Testis (tissue), 3 donors: ENCODE data around the gene APOBEC3B. TPM values are rescaled to one million over a fixed set of nuclear protein-coding genes. Genes with fewer than 3 reads are reported as not detected.
"Not testable (repeated sequence)": the region's sequence is repeated elsewhere in the genome, so short reads cannot be mapped to it uniquely, and the experiment has no call there.

ENCODE experiments used
- DNase-seq: peaks from one replicate; pipeline ENCODE4 v3.0.0-alpha.2; 2019
- H3K27ac ChIP-seq, 2 donors: fragments of 200-600 bp; sonication (generic); one replicate each; pipeline ENCODE4 v1.5.1; 2019
- H3K27me3 ChIP-seq: fragments of 200-600 bp; sonication (generic); one replicate; pipeline ENCODE4 v1.5.1; 2019
- H3K36me3 ChIP-seq: fragments of 200-600 bp; sonication (generic); one replicate; pipeline ENCODE4 v1.5.1; 2017; ENCODE audit warnings: low read depth; ENCODE audit errors: missing control alignments
- H3K4me1 ChIP-seq: fragments of 200-600 bp; sonication (generic); one replicate; pipeline ENCODE4 v1.5.1; 2019
- H3K4me3 ChIP-seq, 2 donors: fragments of 200-600 bp; sonication (generic); one replicate each; pipeline ENCODE4 v1.5.1; 2017 to 2019
- H3K9me3 ChIP-seq: fragments of 200-600 bp; sonication (generic); one replicate; pipeline ENCODE4 v1.5.1; 2017
- CTCF ChIP-seq, 3 experiments: fragments of 450-650 bp in 2 of 3; fragments of 200-600 bp in 1 of 3; sonication (generic) in 1 of 3; IDR thresholded peaks; one replicate each; pipeline ENCODE4 v1.5.1; 2016 to 2019; ENCODE audit warnings: antibody characterized with exemption in 3 of 3, mild to moderate bottlenecking in 2 of 3, moderate library complexity in 1 of 3
- POLR2A ChIP-seq: fragments of 450-650 bp; IDR thresholded peaks from one replicate; pipeline ENCODE4 v1.6.1; 2017; ENCODE audit warnings: antibody characterized with exemption, mild to moderate bottlenecking, moderate library complexity
- WGBS, 2 donors: methylation state at CpG; one replicate each; pipeline ENCODE4 v1.1.5; 2018; 5-methylcytosine and 5-hydroxymethylcytosine counted together
- intact Hi-C: fragments of 100-400 bp; cut with DNase I; formaldehyde crosslinking; loops from one replicate; pipeline ENCODE4 v1.15.1; 2023; ENCODE audit warnings: low total_unique reads
- polyA plus RNA-seq: library from polyadenylated mRNA; stranded (reverse); fragments of 350-450 nt; fragmentation: Illumina TruSeq; extraction: RNeasy Lipid Tissue Mini Kit (QIAGEN cat#74804); gene quantifications from one replicate; pipeline ENCODE4 v1.2.3, GENCODE V29; 2014; ENCODE audit warnings: low read depth, low replicate concordance; ENCODE audit not compliant: insufficient read depth
- total RNA-seq, 2 donors: library from RNA; depleted of rRNA; stranded (reverse); fragments of >200 nt; gene quantifications; one replicate each; pipeline ENCODE4 v1.2.3, GENCODE V29; 2016

APOBEC3B gene
- total and polyA plus RNA-seq, 3 donors from 2014 or later, result 0.69 to 2.0 (median 1.4) TPM

GRCh38 chr22:38996105-38996504 is 14.0 kb downstream of the APOBEC3B start:
- Histone ChIP-seq H3K9me3 (no peaks in the 10 kb centered on the region), H3K4me1 (no peaks in the 10 kb centered on the region), H3K27me3 (no peaks in the 10 kb centered on the region), H3K4me3 (no peak overlapping the region), H3K36me3 (no peaks in the 10 kb centered on the region), H3K27ac (no peak overlapping the region)
- 89 to 94% methylated on average over 4 to 6 of the region's 6 CpGs for WGBS, 2 donors
- TF ChIP-seq POLR2A (no peak), CTCF (IDR thresholded peaks at IDR 0.05) (no peak)
- intact Hi-C loops, result no loop called here
- no peak for DNase-seq

GRCh38 chr22:38997518-38997917 is 15.4 kb downstream of the APOBEC3B start:
- Histone ChIP-seq H3K27ac (no peak overlapping the region), H3K27me3 (no peaks in the 10 kb centered on the region), H3K4me1 (no peaks in the 10 kb centered on the region), H3K4me3 (no peak overlapping the region), H3K9me3 (no peaks in the 10 kb centered on the region), H3K36me3 (no peaks in the 10 kb centered on the region)
- WGBS, 2 donors, result 80 to 94% methylated on average over 2 to 3 of the region's 3 CpGs
- no peak for TF ChIP-seq POLR2A
- intact Hi-C loops, result no loop called here
- no peak for DNase-seq

GRCh38 chr22:39003165-39003638 is 21.1 kb downstream of the APOBEC3B start:
- intact Hi-C loops, result loop anchor here (10.0 kb wide), 2 partner anchors 122 to 138 kb away; no protein-coding TSS in a partner anchor
- Histone ChIP-seq H3K4me3 (no peak overlapping the region), H3K27ac (no peak overlapping the region), H3K36me3 (no peaks in the 10 kb centered on the region), H3K27me3 (no peaks in the 10 kb centered on the region), H3K9me3 (no peaks in the 10 kb centered on the region), H3K4me1 (peaks cover 7% of the 10 kb centered on the region)
- WGBS, 2 donors, result 36 to 39% methylated on average over 5 to 7 of the region's 7 CpGs
- DNase-seq, result peak; percentile 84
- TF ChIP-seq CTCF (IDR thresholded peaks at IDR 0.05), result peak; percentile 55 to 69 (median 68)
- TF ChIP-seq POLR2A, result no peak

GRCh38 chr22:39007177-39007576 is 25.0 kb downstream of the APOBEC3B start:
- Histone ChIP-seq H3K4me1 (peaks cover 10% of the 10 kb centered on the region), H3K9me3 (no peaks in the 10 kb centered on the region), H3K4me3 (no peak overlapping the region), H3K27ac (no peak overlapping the region), H3K36me3 (no peaks in the 10 kb centered on the region), H3K27me3 (no peaks in the 10 kb centered on the region)
- DNase-seq, result no peak
- intact Hi-C loops, result loop anchor here (10.0 kb wide), 2 partner anchors 118 to 142 kb away; no protein-coding TSS in a partner anchor
- WGBS, 2 donors, result 97 to 98% methylated on average over 5 of the region's 5 CpGs
- TF ChIP-seq CTCF (IDR thresholded peaks at IDR 0.05), result no peak
- no peak for TF ChIP-seq POLR2A

- H3K36me3 ChIP-seq, H3K9me3 ChIP-seq, H3K27ac ChIP-seq, H3K4me3 ChIP-seq, H3K27me3 ChIP-seq, DNase-seq: not testable (repeated sequence)
- intact Hi-C loops, result loop anchor here (10.0 kb wide), 2 partner anchors 116 to 144 kb away; no protein-coding TSS in a partner anchor
- H3K4me1 ChIP-seq, result peaks cover 15% of the 10 kb centered on the region
- 86 to 87% methylated on average over 8 of the region's 8 CpGs for WGBS, 2 donors
Measured at GRCh38 chr22:39008271-39008850, 26.2 kb downstream of the APOBEC3B start.

- intact Hi-C loops, result no loop called here
- no peaks in the 10 kb centered on the region for H3K27me3 ChIP-seq
- no peaks in the 10 kb centered on the region for H3K9me3 ChIP-seq
- H3K4me3 ChIP-seq, result no peak overlapping the region
- no peaks in the 10 kb centered on the region for H3K36me3 ChIP-seq
- H3K27ac ChIP-seq, result no peak overlapping the region
- 81% methylated on average over 15 of the region's 15 CpGs for WGBS, 2 donors
- no peak for DNase-seq
- TF ChIP-seq CTCF (IDR thresholded peaks at IDR 0.05) (no peak), POLR2A (no peak)
- H3K4me1 ChIP-seq, result peaks cover 28% of the 10 kb centered on the region
Measured at GRCh38 chr22:39010946-39011345, 28.8 kb downstream of the APOBEC3B start.
